ENCODE measurements around the gene ZNF74. TPM values are rescaled to one million over a fixed set of nuclear protein-coding genes. Genes with fewer than 3 reads are reported as not detected.

ZNF74 gene
- total RNA-seq, 1 experiment from 2014 or later, result 34.3 TPM

DNA sequence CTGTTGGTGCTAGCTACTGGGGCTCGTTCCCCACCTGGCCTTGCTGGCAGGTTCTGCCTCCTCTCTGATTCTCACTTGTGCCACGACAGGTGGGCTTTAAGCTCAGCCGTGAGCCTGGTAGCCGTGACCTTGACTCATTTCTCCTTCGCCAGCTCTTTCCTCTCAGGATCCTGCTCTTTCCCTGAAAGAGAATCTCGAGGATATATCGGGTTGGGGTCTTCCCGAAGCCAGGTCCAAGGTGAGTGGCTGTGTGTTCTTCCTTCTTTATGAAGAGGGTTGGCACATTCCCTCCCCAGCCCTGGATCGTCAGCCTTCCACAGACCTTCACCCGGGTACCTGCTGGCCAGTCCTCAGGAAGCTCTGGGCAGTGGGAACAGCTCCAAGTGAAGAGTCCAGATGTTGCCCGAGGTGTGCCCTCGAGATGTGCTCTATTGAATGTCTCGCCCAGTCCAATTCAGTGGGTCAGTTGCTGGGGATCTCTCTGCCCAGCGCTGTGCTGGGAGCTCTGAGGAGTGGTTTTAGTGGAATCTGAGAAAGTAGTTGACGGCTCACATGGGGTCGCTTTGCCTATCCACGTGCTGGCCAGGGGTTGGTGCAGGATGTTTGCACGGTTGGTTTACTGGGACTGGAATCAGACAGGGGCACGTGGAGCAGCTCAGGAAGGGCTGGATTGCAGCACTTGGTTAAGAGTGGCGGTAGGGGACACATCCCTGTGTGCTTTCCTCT, 1.4 kb downstream of the ZNF74 start:
- Mint-ChIP-seq H3K9me3 (no peaks in the 10 kb centered on the region), H3K36me3 (ENCODE audit: insufficient read depth in 1 of 3, low read depth in 3 of 3) (peaks cover 8 to 20% (median 14%) of the 10 kb centered on the region in 3 experiments), H3K27me3 (ENCODE audit: low read depth) (peaks cover 7% of the 10 kb centered on the region), H3K27ac (no peak overlapping the region; a peak in 1 of 7 replicates), H3K4me3 (peak overlapping the region; percentile 84 to 94), H3K4me1 (peaks cover 20 to 22% of the 10 kb centered on the region in 2 experiments)
- H3K27ac ChIP-seq (ENCODE audit: insufficient read length, low read depth, low read length), result no peak overlapping the region
- H3K23me2 ChIP-seq (ENCODE audit: insufficient read length, low read depth, low read length, poor library complexity, severe bottlenecking), result peaks cover 4% of the 10 kb centered on the region
- no peak overlapping the region for H2BK20ac ChIP-seq (ENCODE audit: low read depth, low read length, poor library complexity, severe bottlenecking)
- no peaks in the 10 kb centered on the region for H3K9me3 ChIP-seq (ENCODE audit: control insufficient read depth, low read depth, low read length)
- no CpG with 5 or more reads among the region's 20 CpGs for WGBS (ENCODE audit: extremely low coverage, insufficient read length, low lambda C conversion rate)
- no peak overlapping the region for H2BK120ac ChIP-seq (ENCODE audit: low read depth, low read length, poor library complexity, severe bottlenecking)
- H3K56ac ChIP-seq (ENCODE audit: insufficient read length, low read depth, low read length), result no peak overlapping the region
- no peak overlapping the region for H3K18ac ChIP-seq (ENCODE audit: insufficient read length, low read depth, low read length)
- peak overlapping the region; percentile 28 for H3K9ac ChIP-seq (ENCODE audit: extremely low read depth, insufficient read length, low read length)
- H3K79me1 ChIP-seq (ENCODE audit: insufficient read depth, low read depth, low read length, poor library complexity, severe bottlenecking), result no peaks in the 10 kb centered on the region
- H3K27me3 ChIP-seq (ENCODE audit: insufficient read depth, low read length), result no peaks in the 10 kb centered on the region
- no peak overlapping the region for H2BK5ac ChIP-seq (ENCODE audit: insufficient read length, low read length)
- peaks cover 7% of the 10 kb centered on the region; the same call in 1 of the 2 replicates for H3K79me2 ChIP-seq (ENCODE audit: insufficient read depth, low read length)
- H3K23ac ChIP-seq (ENCODE audit: insufficient read length, low read depth, low read length), result no peak overlapping the region
- no peaks in the 10 kb centered on the region for H4K20me1 ChIP-seq (ENCODE audit: control insufficient read depth, insufficient read depth, insufficient read length)
- H2BK12ac ChIP-seq (ENCODE audit: insufficient read length, low read depth, low read length), result no peak overlapping the region
- no peak overlapping the region for H3K4ac ChIP-seq (ENCODE audit: low read depth, low read length)
- H4K91ac ChIP-seq (ENCODE audit: insufficient read length, low read depth, low read length), result no peak overlapping the region
- H3K14ac ChIP-seq (ENCODE audit: insufficient read depth, low read length), result peak overlapping the region; percentile 26; the same call in 1 of the 2 replicates
- peaks cover 8% of the 10 kb centered on the region; the same call in 1 of the 2 replicates for H3K4me1 ChIP-seq (ENCODE audit: insufficient read depth, low read length)
- H3T11ph ChIP-seq (ENCODE audit: low read length), result no peak overlapping the region
- no peak overlapping the region for H2AFZ ChIP-seq (ENCODE audit: low read length)
- H4K8ac ChIP-seq (replicated peaks; ENCODE audit: insufficient read length, low read depth, low read length), result no peak overlapping the region
- H2AK5ac ChIP-seq (ENCODE audit: insufficient read length, low read length), result no peak overlapping the region
- H3K4me2 ChIP-seq (ENCODE audit: insufficient read depth, insufficient read length, low read length), result peak overlapping the region; percentile 60
- H2BK15ac ChIP-seq (ENCODE audit: low read depth, low read length), result no peak overlapping the region
- TF ChIP-seq, protein P1, sequence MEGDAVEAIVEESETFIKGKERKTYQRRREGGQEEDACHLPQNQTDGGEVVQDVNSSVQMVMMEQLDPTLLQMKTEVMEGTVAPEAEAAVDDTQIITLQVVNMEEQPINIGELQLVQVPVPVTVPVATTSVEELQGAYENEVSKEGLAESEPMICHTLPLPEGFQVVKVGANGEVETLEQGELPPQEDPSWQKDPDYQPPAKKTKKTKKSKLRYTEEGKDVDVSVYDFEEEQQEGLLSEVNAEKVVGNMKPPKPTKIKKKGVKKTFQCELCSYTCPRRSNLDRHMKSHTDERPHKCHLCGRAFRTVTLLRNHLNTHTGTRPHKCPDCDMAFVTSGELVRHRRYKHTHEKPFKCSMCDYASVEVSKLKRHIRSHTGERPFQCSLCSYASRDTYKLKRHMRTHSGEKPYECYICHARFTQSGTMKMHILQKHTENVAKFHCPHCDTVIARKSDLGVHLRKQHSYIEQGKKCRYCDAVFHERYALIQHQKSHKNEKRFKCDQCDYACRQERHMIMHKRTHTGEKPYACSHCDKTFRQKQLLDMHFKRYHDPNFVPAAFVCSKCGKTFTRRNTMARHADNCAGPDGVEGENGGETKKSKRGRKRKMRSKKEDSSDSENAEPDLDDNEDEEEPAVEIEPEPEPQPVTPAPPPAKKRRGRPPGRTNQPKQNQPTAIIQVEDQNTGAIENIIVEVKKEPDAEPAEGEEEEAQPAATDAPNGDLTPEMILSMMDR (conservative IDR thresholded peaks at IDR 0.05), result no peak
- no peak overlapping the region for H4K5ac ChIP-seq (ENCODE audit: insufficient read length, low read depth, low read length)
- no peak for DNase-seq

All from H9 (cell line).